Panc1 (cell line): ENCODE data around the gene ESRRG. TPM values are rescaled to one million over a fixed set of nuclear protein-coding genes. Genes with fewer than 3 reads are reported as not detected.

Source experiments
- ATAC-seq: fragments of 200-7000 bp; cut with Tn5 transposase; 2 replicates; pipeline ENCODE4 v1.9.1; 2020; ENCODE audit warnings: mild to moderate bottlenecking, moderate library complexity
- BruUV-seq: library from RNA; stranded (reverse); fragments of 400-500 nt; replicated peaks from 2 replicates; lab custom pipeline; 2021; lab: Mats Ljungman, UMichigan
- CTCF ChIA-PET: fragments of 300-600 bp; sonication (Branson Sonifier 250); formaldehyde crosslinking; loops from one replicate; lab custom pipeline; 2022; ENCODE audit warnings: antibody characterized with exemption; lab: Charles Lee
- POLR2A ChIA-PET: fragments of 300-600 bp; sonication (Branson Sonifier 250); formaldehyde crosslinking; loops from one replicate; lab custom pipeline; 2022; ENCODE audit warnings: antibody characterized with exemption; lab: Charles Lee
- DNase-seq: peaks from one replicate; pipeline ENCODE4 v3.0.0-alpha.2; 2010; ENCODE audit warnings: low read depth, low spot score
- H3K27ac ChIP-seq: 2 replicates; pipeline ENCODE4 v1.5.1; 2011; ENCODE audit warnings: mild to moderate bottlenecking, low read length, inconsistent platforms
- H3K27me3 ChIP-seq: fragments of 200-500 bp; sonication (Bioruptor generic); 2 replicates; pipeline ENCODE4 v1.6.0; 2014; ENCODE audit warnings: low read length, inconsistent platforms; ENCODE audit not compliant: control insufficient read depth, insufficient read depth
- H3K36me3 ChIP-seq: fragments of 200-500 bp; sonication (Bioruptor generic); 2 replicates; pipeline ENCODE4 v1.5.1; 2014; ENCODE audit warnings: inconsistent platforms, mild to moderate bottlenecking, low read length, moderate library complexity; ENCODE audit not compliant: control insufficient read depth, insufficient read depth
- H3K4me1 ChIP-seq: 2 replicates; pipeline ENCODE4 v1.5.1; 2011; ENCODE audit warnings: inconsistent platforms, mild to moderate bottlenecking, low read length, moderate library complexity; ENCODE audit not compliant: control insufficient read depth, insufficient read depth
- H3K4me3 ChIP-seq, 2 experiments: 2 replicates each; pipeline ENCODE4 v1.5.1; 2011 to 2012; ENCODE audit warnings: low read depth in 2 of 2, low read length in 2 of 2, mild to moderate bottlenecking in 2 of 2, inconsistent platforms in 1 of 2, moderate library complexity in 1 of 2
- H3K9me3 ChIP-seq: fragments of 200-500 bp; sonication (Bioruptor generic); 2 replicates; pipeline ENCODE4 v1.5.1; 2014; ENCODE audit warnings: low read depth, mild to moderate bottlenecking, inconsistent platforms, low read length, moderate library complexity; ENCODE audit not compliant: control insufficient read depth, insufficient read depth
- POLR2AphosphoS5 ChIP-seq: IDR thresholded peaks from 2 replicates; pipeline ENCODE4 v1.6.1; 2012; ENCODE audit warnings: mild to moderate bottlenecking, low read depth, low read length, moderate library complexity
- SIN3A ChIP-seq: IDR thresholded peaks from 2 replicates; pipeline ENCODE4 v1.6.1; 2012; ENCODE audit warnings: low read depth, mild to moderate bottlenecking, low read length, moderate library complexity, borderline replicate concordance; ENCODE audit not compliant: insufficient read depth
- TCF7L2 ChIP-seq: IDR thresholded peaks from 2 replicates; pipeline ENCODE4 v1.6.1; 2011; ENCODE audit warnings: mild to moderate bottlenecking, low read depth, low read length, inconsistent platforms
- in situ Hi-C: cut with HindIII; loops from 2 replicates; pipeline ENCODE4 v1.10.0; 2016; ENCODE audit warnings: low sequenced_read_pairs, low pct_unique_long_range_greater_than_20kb
- intact Hi-C: fragments of 100-400 bp; cut with micrococcal nuclease; formaldehyde crosslinking; loops from one replicate; pipeline ENCODE4 v1.10.0; 2022; ENCODE audit not compliant: unreplicated experiment
- total RNA-seq: library from RNA; stranded (reverse); gene quantifications from one replicate; pipeline ENCODE4 v1.2.1, GENCODE V29; 2021; ENCODE audit not compliant: unreplicated experiment
- TF ChIP-seq, protein P1 (sequence below): fragments of 450-650 bp; IDR thresholded peaks from 2 replicates; pipeline ENCODE4 v1.5.1; 2017; ENCODE audit warnings: mild to moderate bottlenecking
- TF ChIP-seq, protein P2 (sequence below), 2 experiments: IDR thresholded peaks; 2 replicates each; pipeline ENCODE4 v1.6.1; 2011 to 2012; ENCODE audit warnings: low read depth in 2 of 2, control low read depth in 1 of 2, low read length in 1 of 2, mild to moderate bottlenecking in 1 of 2, moderate library complexity in 1 of 2; ENCODE audit not compliant: insufficient read depth in 1 of 2

ESRRG gene
- total RNA-seq, 1 experiment from 2014 or later: not detected

DNA sequence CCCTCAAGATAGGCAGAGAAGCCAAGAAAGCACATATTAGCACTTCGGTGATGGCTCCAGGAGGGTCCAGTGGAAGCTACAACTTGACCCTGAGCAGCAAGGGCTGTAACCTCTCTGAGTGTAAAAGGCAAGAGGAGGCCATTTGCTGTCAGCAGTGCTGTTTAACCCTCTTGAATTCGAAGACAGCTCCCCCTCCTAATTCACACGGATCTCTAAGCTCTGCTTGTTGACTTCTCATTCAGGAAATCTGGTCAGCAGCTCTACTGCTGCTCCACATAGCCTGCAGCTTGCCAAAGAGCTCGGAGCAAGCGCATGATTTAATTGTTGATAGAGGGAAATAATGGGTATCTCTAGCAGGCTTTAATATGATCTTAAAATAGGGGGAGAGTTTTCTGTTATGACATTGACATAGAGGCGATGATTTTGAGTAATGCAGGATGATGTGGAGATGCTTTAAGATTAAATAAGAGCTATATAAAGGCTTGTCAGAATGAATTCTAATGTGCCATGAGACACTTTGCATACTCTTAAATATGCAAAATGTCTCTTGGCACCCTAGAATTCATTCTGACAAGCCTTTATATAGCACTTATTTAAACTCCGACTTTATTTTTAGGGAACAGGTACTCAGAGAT lies 220.6 kb downstream of the ESRRG start:
- TF ChIP-seq TCF7L2 (no peak), SIN3A (no peak), POLR2AphosphoS5 (no peak)
- TF ChIP-seq, protein P1, sequence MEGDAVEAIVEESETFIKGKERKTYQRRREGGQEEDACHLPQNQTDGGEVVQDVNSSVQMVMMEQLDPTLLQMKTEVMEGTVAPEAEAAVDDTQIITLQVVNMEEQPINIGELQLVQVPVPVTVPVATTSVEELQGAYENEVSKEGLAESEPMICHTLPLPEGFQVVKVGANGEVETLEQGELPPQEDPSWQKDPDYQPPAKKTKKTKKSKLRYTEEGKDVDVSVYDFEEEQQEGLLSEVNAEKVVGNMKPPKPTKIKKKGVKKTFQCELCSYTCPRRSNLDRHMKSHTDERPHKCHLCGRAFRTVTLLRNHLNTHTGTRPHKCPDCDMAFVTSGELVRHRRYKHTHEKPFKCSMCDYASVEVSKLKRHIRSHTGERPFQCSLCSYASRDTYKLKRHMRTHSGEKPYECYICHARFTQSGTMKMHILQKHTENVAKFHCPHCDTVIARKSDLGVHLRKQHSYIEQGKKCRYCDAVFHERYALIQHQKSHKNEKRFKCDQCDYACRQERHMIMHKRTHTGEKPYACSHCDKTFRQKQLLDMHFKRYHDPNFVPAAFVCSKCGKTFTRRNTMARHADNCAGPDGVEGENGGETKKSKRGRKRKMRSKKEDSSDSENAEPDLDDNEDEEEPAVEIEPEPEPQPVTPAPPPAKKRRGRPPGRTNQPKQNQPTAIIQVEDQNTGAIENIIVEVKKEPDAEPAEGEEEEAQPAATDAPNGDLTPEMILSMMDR: no peak
- TF ChIP-seq, protein P2, sequence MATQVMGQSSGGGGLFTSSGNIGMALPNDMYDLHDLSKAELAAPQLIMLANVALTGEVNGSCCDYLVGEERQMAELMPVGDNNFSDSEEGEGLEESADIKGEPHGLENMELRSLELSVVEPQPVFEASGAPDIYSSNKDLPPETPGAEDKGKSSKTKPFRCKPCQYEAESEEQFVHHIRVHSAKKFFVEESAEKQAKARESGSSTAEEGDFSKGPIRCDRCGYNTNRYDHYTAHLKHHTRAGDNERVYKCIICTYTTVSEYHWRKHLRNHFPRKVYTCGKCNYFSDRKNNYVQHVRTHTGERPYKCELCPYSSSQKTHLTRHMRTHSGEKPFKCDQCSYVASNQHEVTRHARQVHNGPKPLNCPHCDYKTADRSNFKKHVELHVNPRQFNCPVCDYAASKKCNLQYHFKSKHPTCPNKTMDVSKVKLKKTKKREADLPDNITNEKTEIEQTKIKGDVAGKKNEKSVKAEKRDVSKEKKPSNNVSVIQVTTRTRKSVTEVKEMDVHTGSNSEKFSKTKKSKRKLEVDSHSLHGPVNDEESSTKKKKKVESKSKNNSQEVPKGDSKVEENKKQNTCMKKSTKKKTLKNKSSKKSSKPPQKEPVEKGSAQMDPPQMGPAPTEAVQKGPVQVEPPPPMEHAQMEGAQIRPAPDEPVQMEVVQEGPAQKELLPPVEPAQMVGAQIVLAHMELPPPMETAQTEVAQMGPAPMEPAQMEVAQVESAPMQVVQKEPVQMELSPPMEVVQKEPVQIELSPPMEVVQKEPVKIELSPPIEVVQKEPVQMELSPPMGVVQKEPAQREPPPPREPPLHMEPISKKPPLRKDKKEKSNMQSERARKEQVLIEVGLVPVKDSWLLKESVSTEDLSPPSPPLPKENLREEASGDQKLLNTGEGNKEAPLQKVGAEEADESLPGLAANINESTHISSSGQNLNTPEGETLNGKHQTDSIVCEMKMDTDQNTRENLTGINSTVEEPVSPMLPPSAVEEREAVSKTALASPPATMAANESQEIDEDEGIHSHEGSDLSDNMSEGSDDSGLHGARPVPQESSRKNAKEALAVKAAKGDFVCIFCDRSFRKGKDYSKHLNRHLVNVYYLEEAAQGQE (IDR thresholded peaks at IDR 0.05; ENCODE audit: insufficient read depth in 1 of 2, low read depth in 2 of 2, low read length in 1 of 2): no peak
- ATAC-seq (no peak), DNase-seq (no peak)
- Histone ChIP-seq H3K27me3 (no peaks in the 10 kb centered on the region), H3K4me1 (no peaks in the 10 kb centered on the region), H3K9me3 (no peaks in the 10 kb centered on the region), H3K27ac (no peak overlapping the region), H3K4me3 (no peak overlapping the region), H3K36me3 (no peaks in the 10 kb centered on the region)
- intact Hi-C loops (no loop called here), in situ Hi-C loops (no loop called here)
- ChIA-PET CTCF (no interaction called here), POLR2A (no interaction called here)
- BruUV-seq: no TSS peak

DNA sequence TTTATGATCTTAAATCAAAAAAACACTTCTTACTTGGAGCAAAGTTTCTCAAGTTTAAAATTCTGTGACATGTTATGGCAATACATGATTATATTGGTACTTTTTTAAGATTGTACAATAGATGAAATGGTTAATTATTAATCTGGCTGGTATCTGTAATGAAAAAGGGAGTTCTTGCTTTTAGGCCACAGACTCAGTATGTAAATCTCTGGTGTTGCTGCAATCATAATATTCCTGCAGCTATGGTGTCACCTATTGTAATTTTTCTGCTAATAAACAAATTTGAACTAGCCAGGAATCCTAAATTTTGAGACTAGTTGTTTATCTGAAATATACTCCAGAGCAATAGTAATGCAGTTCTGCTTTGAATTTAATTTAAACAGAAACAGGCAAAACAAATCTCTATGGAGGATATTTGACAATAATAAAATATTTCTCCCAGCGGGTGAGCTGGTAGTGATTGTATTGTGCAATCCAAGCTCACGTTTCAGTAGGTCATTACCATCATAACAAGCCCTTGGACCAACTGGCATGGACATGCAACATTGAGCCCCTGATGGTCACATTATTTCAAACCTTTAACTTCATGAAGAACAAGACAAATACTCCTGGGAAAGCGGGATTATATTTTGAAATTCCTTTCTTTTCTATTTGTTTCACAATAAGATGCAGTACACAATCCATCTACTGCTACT lies 222.8 kb downstream of the ESRRG start:
- H3K9me3 ChIP-seq: no peaks in the 10 kb centered on the region
- H3K4me1 ChIP-seq: no peaks in the 10 kb centered on the region
- CTCF ChIA-PET: no interaction called here
- no peak for DNase-seq
- intact Hi-C loops: no loop called here
- no TSS peak for BruUV-seq
- in situ Hi-C loops: no loop called here
- no peaks in the 10 kb centered on the region for H3K27me3 ChIP-seq
- POLR2A ChIA-PET: no interaction called here
- no peak for ATAC-seq
- TF ChIP-seq TCF7L2: no peak
- TF ChIP-seq, protein P1: no peak
- TF ChIP-seq SIN3A: no peak
- TF ChIP-seq, protein P2 (IDR thresholded peaks at IDR 0.05; ENCODE audit: insufficient read depth in 1 of 2, low read depth in 2 of 2, low read length in 1 of 2): no peak
- no peak for TF ChIP-seq POLR2AphosphoS5
- H3K36me3 ChIP-seq: no peaks in the 10 kb centered on the region
- H3K4me3 ChIP-seq: no peak overlapping the region
- H3K27ac ChIP-seq: no peak overlapping the region
